ENCODE results near the gene SPOUT1.
"Not testable (repeated sequence)": the region's sequence is repeated elsewhere in the genome, so short reads cannot be mapped to it uniquely, and the experiment has no call there.

Gene SPOUT1

GRCh38 chr9:128808543-128808942 lies 21.1 kb downstream of the SPOUT1 start:
- DNase-seq = no peak

- no peak for DNase-seq
Observed at GRCh38 chr9:128807827-128808226, 21.8 kb downstream of the SPOUT1 start.

GRCh38 chr9:128805661-128806060 lies 23.9 kb downstream of the SPOUT1 start:
- DNase-seq = no peak

- no peak for DNase-seq
Observed at GRCh38 chr9:128802482-128802881, 27.1 kb downstream of the SPOUT1 start.

- DNase-seq = no peak
Observed at GRCh38 chr9:128800061-128800460, 29.5 kb downstream of the SPOUT1 start.

- DNase-seq = no peak
Observed at GRCh38 chr9:128798896-128799295, 30.7 kb downstream of the SPOUT1 start.

GRCh38 chr9:128794961-128795360 lies 34.6 kb downstream of the SPOUT1 start:
- not testable (repeated sequence) for DNase-seq

- DNase-seq = no peak
Observed at GRCh38 chr9:128792978-128793686, 36.5 kb downstream of the SPOUT1 start.

- no peak for DNase-seq
Observed at GRCh38 chr9:128792134-128792533, 37.5 kb downstream of the SPOUT1 start.

- no peak for DNase-seq
Observed at GRCh38 chr9:128790536-128790935, 39.1 kb downstream of the SPOUT1 start.

GRCh38 chr9:128788445-128788844 lies 41.1 kb downstream of the SPOUT1 start:
- no peak for DNase-seq

GRCh38 chr9:128787659-128788058 lies 41.9 kb downstream of the SPOUT1 start:
- DNase-seq = no peak

GRCh38 chr9:128786681-128787601 lies 42.7 kb downstream of the SPOUT1 start, which contains the start of gene TBC1D13:
TBC1D13 (plus strand) TSS chr9:128787253; CDS start chr9:128787354, 101 bp downstream.
- DNase-seq = peak; percentile 88

GRCh38 chr9:128785427-128785826 lies 44.2 kb downstream of the SPOUT1 start:
- DNase-seq = no peak

GRCh38 chr9:128782669-128783068 lies 46.9 kb downstream of the SPOUT1 start:
- DNase-seq = no peak

GRCh38 chr9:128781187-128782070 lies 48.2 kb downstream of the SPOUT1 start:
- DNase-seq = no peak

GRCh38 chr9:128780093-128780492 lies 49.5 kb downstream of the SPOUT1 start:
- not testable (repeated sequence) for DNase-seq

- no peak for DNase-seq
Observed at GRCh38 chr9:128774804-128775203, 54.8 kb downstream of the SPOUT1 start.

GRCh38 chr9:128773049-128773448 lies 56.5 kb downstream of the SPOUT1 start:
- no peak for DNase-seq

- DNase-seq = peak; percentile 92
Observed at GRCh38 chr9:128771745-128772519, 57.7 kb downstream of the SPOUT1 start, which contains the start of gene ZER1. ZER1 (minus strand) TSS chr9:128771927; CDS start chr9:128755565, 16,362 bp downstream.

- DNase-seq = peak; percentile 1
Observed at GRCh38 chr9:128771094-128771721, 58.4 kb downstream of the SPOUT1 start.
